ENCODE results near the gene KRTAP4-5. TPM values are rescaled to one million over a fixed set of nuclear protein-coding genes. Genes with fewer than 3 reads are reported as not detected.
"Not testable (repeated sequence)": the region's sequence is repeated elsewhere in the genome, so short reads cannot be mapped to it uniquely, and the experiment has no call there.

The KRTAP4-5 gene
- total and polyA plus RNA-seq, 4 donors, result not detected

- intact Hi-C loops (cut with DNase I), result no loop called here
- H3K36me3 ChIP-seq (ENCODE audit: control insufficient read depth in 1 of 2, insufficient read depth in 2 of 2, low read length in 1 of 2), result no peaks in the 10 kb centered on the region
- H3K4me1 ChIP-seq (ENCODE audit: control insufficient read depth in 1 of 2, insufficient read depth in 2 of 2, low read length in 2 of 2), result no peaks in the 10 kb centered on the region
- no peak overlapping the region for H3K27ac ChIP-seq (ENCODE audit: low read depth in 1 of 2, low read length in 2 of 2)
- ATAC-seq (ENCODE audit: low FRiP score) (no peak), DNase-seq (no peak)
- 59 to 69% methylated on average over 2 of the region's 2 CpGs for WGBS, 2 donors
- no peaks in the 10 kb centered on the region for H3K27me3 ChIP-seq (ENCODE audit: control insufficient read depth in 1 of 2, insufficient read depth in 2 of 2, low read length in 1 of 2)
- H3K4me3 ChIP-seq (ENCODE audit: low read length in 2 of 2), result no peak overlapping the region
- no peaks in the 10 kb centered on the region for H3K9me3 ChIP-seq (ENCODE audit: control insufficient read depth, low read length)
Measured at GRCh38 chr17:41151525-41151924, 1.9 kb upstream of the KRTAP4-5 start.

- no peaks in the 10 kb centered on the region for H3K4me1 ChIP-seq (ENCODE audit: control insufficient read depth in 1 of 2, insufficient read depth in 2 of 2, low read length in 2 of 2)
- intact Hi-C loops (cut with DNase I), result no loop called here
- no peaks in the 10 kb centered on the region for H3K27me3 ChIP-seq (ENCODE audit: control insufficient read depth in 1 of 2, insufficient read depth in 2 of 2, low read length in 1 of 2)
- 82% methylated on average over 4 of the region's 4 CpGs for WGBS, 2 donors
- ATAC-seq (ENCODE audit: low FRiP score) (no peak), DNase-seq (no peak)
- no peak overlapping the region for H3K27ac ChIP-seq (ENCODE audit: low read depth in 1 of 2, low read length in 2 of 2)
- no peaks in the 10 kb centered on the region for H3K36me3 ChIP-seq (ENCODE audit: control insufficient read depth in 1 of 2, insufficient read depth in 2 of 2, low read length in 1 of 2)
- no peaks in the 10 kb centered on the region for H3K9me3 ChIP-seq (ENCODE audit: control insufficient read depth, low read length)
- H3K4me3 ChIP-seq (ENCODE audit: low read length in 2 of 2), result no peak overlapping the region
Measured at GRCh38 chr17:41150026-41150425, 401 bp upstream of the KRTAP4-5 start.

DNA sequence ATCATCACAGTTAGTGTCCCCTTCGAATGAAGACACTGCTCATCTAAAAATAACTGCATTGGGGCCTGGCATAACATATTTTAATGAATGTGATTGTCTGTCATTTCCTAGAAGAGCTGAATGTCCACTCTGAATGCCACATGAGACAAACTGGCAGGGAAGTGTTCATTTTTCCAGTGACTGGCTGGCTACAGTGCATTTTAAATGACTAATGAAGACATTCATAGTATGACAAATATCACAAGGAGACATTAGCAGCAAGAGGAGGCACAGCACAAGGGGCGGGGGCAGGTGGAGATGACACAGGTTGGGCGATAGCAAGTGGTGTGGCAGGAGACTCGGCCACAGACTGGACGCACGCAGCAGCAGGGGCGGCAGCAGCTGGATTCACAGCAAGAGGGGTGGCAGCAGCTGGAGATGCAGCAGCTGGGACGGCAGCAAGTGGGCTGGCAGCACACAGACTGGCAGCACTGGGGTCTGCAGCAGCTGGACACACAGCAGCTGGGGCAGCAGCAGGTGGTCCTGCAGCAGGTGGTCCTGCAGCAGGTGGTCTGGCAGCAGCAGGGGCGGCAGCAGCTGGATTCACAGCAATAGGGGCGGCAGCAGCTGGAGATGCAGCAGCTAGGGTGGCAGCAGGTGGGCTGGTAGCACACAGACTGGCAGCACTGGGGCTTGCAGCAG is 514 bp downstream of the KRTAP4-5 start:
- H3K4me1 ChIP-seq (ENCODE audit: control insufficient read depth in 1 of 2, insufficient read depth in 2 of 2, low read length in 2 of 2); H3K4me3 ChIP-seq (ENCODE audit: low read length in 2 of 2); intact Hi-C loops (cut with DNase I); ATAC-seq (ENCODE audit: low FRiP score); DNase-seq; H3K27ac ChIP-seq (ENCODE audit: low read depth in 1 of 2, low read length in 2 of 2); H3K27me3 ChIP-seq (ENCODE audit: control insufficient read depth in 1 of 2, insufficient read depth in 2 of 2, low read length in 1 of 2); H3K9me3 ChIP-seq (ENCODE audit: control insufficient read depth, low read length); H3K36me3 ChIP-seq (ENCODE audit: control insufficient read depth in 1 of 2, insufficient read depth in 2 of 2, low read length in 1 of 2): not testable (repeated sequence)
- 69 to 74% methylated on average over 10 of the region's 10 CpGs for WGBS, 2 donors

DNA sequence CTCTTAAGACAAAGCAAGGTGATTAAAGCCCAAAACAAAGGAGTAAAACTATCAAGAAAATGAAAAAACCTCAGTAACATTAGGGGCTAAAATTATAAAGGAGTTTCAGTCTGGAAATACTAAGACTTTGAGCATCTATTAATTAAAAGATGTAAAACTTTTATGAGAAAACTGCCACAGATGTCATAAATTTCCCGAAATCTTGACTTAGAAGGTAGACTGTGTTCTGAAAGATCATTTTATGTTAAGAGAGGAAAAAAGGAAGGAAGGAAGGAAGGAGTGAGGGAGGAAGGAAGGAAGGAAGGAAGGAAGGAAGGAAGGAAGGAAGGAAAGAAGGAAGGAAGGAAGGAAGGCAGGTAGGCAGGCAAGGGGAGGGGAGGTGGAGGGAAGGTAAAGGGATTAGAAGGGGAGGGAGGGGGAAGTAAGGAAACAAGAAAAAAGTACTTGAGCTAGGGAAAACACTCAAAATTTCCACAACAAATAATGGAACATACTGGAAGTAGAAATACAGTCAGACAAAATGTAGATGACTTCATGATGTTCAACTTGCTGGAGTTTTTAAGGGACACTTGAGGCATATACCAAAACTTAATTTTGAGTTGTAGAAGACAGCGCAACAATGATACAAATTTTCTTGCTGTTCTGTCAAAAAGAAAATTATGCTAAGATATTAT is 2.0 kb downstream of the KRTAP4-5 start:
- no peak for ATAC-seq (ENCODE audit: low FRiP score)
- intact Hi-C loops (cut with DNase I), result no loop called here

GRCh38 chr17:41145261-41145660 is 4.4 kb downstream of the KRTAP4-5 start:
- WGBS, 2 donors, result 74 to 81% methylated on average over 2 of the region's 2 CpGs
- Histone ChIP-seq H3K4me1 (ENCODE audit: control insufficient read depth in 1 of 2, insufficient read depth in 2 of 2, low read length in 2 of 2) (no peaks in the 10 kb centered on the region), H3K27me3 (ENCODE audit: control insufficient read depth in 1 of 2, insufficient read depth in 2 of 2, low read length in 1 of 2) (no peaks in the 10 kb centered on the region), H3K36me3 (ENCODE audit: control insufficient read depth in 1 of 2, insufficient read depth in 2 of 2, low read length in 1 of 2) (no peaks in the 10 kb centered on the region), H3K9me3 (ENCODE audit: control insufficient read depth, low read length) (no peaks in the 10 kb centered on the region), H3K4me3 (ENCODE audit: low read length in 2 of 2) (no peak overlapping the region), H3K27ac (ENCODE audit: low read depth in 1 of 2, low read length in 2 of 2) (no peak overlapping the region)
- intact Hi-C loops (cut with DNase I), result no loop called here
- DNase-seq, result no peak
- no peak for ATAC-seq (ENCODE audit: low FRiP score)

More for the DNA sequence above, 2.0 kb downstream of the KRTAP4-5 start:
- Histone ChIP-seq H3K36me3 (ENCODE audit: control insufficient read depth in 1 of 2, insufficient read depth in 2 of 2, low read length in 1 of 2) (no peaks in the 10 kb centered on the region), H3K27ac (ENCODE audit: low read depth in 1 of 2, low read length in 2 of 2) (no peak overlapping the region), H3K9me3 (ENCODE audit: control insufficient read depth, low read length) (no peaks in the 10 kb centered on the region), H3K4me1 (ENCODE audit: control insufficient read depth in 1 of 2, insufficient read depth in 2 of 2, low read length in 2 of 2) (no peaks in the 10 kb centered on the region), H3K27me3 (ENCODE audit: control insufficient read depth in 1 of 2, insufficient read depth in 2 of 2, low read length in 1 of 2) (no peaks in the 10 kb centered on the region), H3K4me3 (ENCODE audit: low read length in 2 of 2) (no peak overlapping the region)
- DNase-seq, result no peak
- WGBS, 2 donors, result 85 to 87% methylated on average over 2 of the region's 2 CpGs

DNA sequence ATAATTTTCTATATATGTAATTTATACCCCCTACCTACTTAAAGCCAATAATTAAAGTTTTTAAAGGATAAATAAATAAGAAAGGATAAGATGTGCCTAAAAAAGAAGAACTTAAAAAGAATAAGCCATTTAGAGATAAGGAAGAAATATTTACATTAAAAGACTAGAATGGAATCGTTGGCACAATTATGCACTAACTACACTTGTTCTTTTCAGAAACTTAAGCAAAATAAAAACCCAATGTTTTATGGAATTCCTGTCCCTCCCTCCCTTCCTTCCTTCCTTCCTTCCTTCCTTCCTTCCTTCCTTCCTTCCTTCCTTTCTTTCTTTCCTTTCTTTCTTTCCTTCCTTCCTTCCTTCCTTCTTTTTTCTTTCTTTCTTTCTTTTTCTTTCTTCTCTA is 4.8 kb downstream of the KRTAP4-5 start:
- H3K27me3 ChIP-seq (ENCODE audit: control insufficient read depth in 1 of 2, insufficient read depth in 2 of 2, low read length in 1 of 2), result no peaks in the 10 kb centered on the region
- no peak overlapping the region for H3K4me3 ChIP-seq (ENCODE audit: low read length in 2 of 2)
- ATAC-seq (ENCODE audit: low FRiP score) (no peak), DNase-seq (no peak)
- no peaks in the 10 kb centered on the region for H3K36me3 ChIP-seq (ENCODE audit: control insufficient read depth in 1 of 2, insufficient read depth in 2 of 2, low read length in 1 of 2)
- WGBS, 2 donors, result 78 to 83% methylated on average over 1 of the region's 1 CpG
- H3K4me1 ChIP-seq (ENCODE audit: control insufficient read depth in 1 of 2, insufficient read depth in 2 of 2, low read length in 2 of 2), result no peaks in the 10 kb centered on the region
- intact Hi-C loops (cut with DNase I), result no loop called here
- H3K9me3 ChIP-seq (ENCODE audit: control insufficient read depth, low read length), result peaks cover 2% of the 10 kb centered on the region
- no peak overlapping the region for H3K27ac ChIP-seq (ENCODE audit: low read depth in 1 of 2, low read length in 2 of 2)

GRCh38 chr17:41141361-41141760 is 8.3 kb downstream of the KRTAP4-5 start:
- DNase-seq (no peak), ATAC-seq (ENCODE audit: low FRiP score) (no peak)
- no peak overlapping the region for H3K27ac ChIP-seq (ENCODE audit: low read depth in 1 of 2, low read length in 2 of 2)
- H3K9me3 ChIP-seq (ENCODE audit: control insufficient read depth, low read length), result peaks cover 2% of the 10 kb centered on the region
- no peaks in the 10 kb centered on the region for H3K4me1 ChIP-seq (ENCODE audit: control insufficient read depth in 1 of 2, insufficient read depth in 2 of 2, low read length in 2 of 2)
- no peaks in the 10 kb centered on the region for H3K27me3 ChIP-seq (ENCODE audit: control insufficient read depth in 1 of 2, insufficient read depth in 2 of 2, low read length in 1 of 2)
- intact Hi-C loops (cut with DNase I), result no loop called here
- H3K36me3 ChIP-seq (ENCODE audit: control insufficient read depth in 1 of 2, insufficient read depth in 2 of 2, low read length in 1 of 2), result no peaks in the 10 kb centered on the region
- no peak overlapping the region for H3K4me3 ChIP-seq (ENCODE audit: low read length in 2 of 2)

GRCh38 chr17:41140360-41141131 is 9.1 kb downstream of the KRTAP4-5 start, which contains the start of gene KRTAP4-6:
Gene KRTAP4-6 (minus strand): TSS chr17:41140544. CDS start chr17:41140487, 57 bp downstream.
- ATAC-seq (ENCODE audit: low FRiP score) (no peak), DNase-seq (no peak)
- Histone ChIP-seq H3K4me1 (ENCODE audit: control insufficient read depth in 1 of 2, insufficient read depth in 2 of 2, low read length in 2 of 2) (no peaks in the 10 kb centered on the region), H3K9me3 (ENCODE audit: control insufficient read depth, low read length) (peaks cover 2% of the 10 kb centered on the region), H3K27me3 (ENCODE audit: control insufficient read depth in 1 of 2, insufficient read depth in 2 of 2, low read length in 1 of 2) (no peaks in the 10 kb centered on the region), H3K36me3 (ENCODE audit: control insufficient read depth in 1 of 2, insufficient read depth in 2 of 2, low read length in 1 of 2) (no peaks in the 10 kb centered on the region), H3K4me3 (ENCODE audit: low read length in 2 of 2) (no peak within 1 kb of the TSS), H3K27ac (ENCODE audit: low read depth in 1 of 2, low read length in 2 of 2) (no peak within 1 kb of the TSS)
- 80 to 84% methylated on average over 6 of the region's 6 CpGs for WGBS, 2 donors
- intact Hi-C loops (cut with DNase I), result no loop called here

Data from aorta (tissue), 5 donors.